Stimulated activated naive CD8-positive, alpha-beta T cell treated with anti-CD3 and anti-CD28 coated beads, Interleukin-15, amount 100 ng/mL, for 72 hours (primary cell): ENCODE data around the gene KIAA1143.

Experiments used
- ATAC-seq: fragments of 150-1000 bp; cut with Tn5 transposase; 2 replicates; pipeline ENCODE4 v1.10.0; 2021; ENCODE audit warnings: mild to moderate bottlenecking, moderate library complexity
- DNase-seq, 2 donors: peaks; one replicate each; pipeline ENCODE4 v3.0.0; 2021 to 2022
- H3K27ac Mint-ChIP-seq, 2 donors: one replicate each; pipeline ENCODE4 v1.8.0; 2022; ENCODE audit warnings: mild to moderate bottlenecking in 2 of 2, mixed read lengths in 2 of 2, moderate library complexity in 2 of 2
- H3K27me3 Mint-ChIP-seq: one replicate; pipeline ENCODE4 v1.8.0; 2022; ENCODE audit warnings: mixed read lengths
- H3K4me1 Mint-ChIP-seq: one replicate; pipeline ENCODE4 v1.8.0; 2022; ENCODE audit warnings: mild to moderate bottlenecking, mixed read lengths
- H3K4me3 Mint-ChIP-seq, 2 donors: one replicate each; pipeline ENCODE4 v1.8.0; 2022; ENCODE audit warnings: mild to moderate bottlenecking in 2 of 2, mixed read lengths in 2 of 2, moderate library complexity in 1 of 2
- H3K9me3 Mint-ChIP-seq, 2 donors: one replicate each; pipeline ENCODE4 v1.8.0; 2022; ENCODE audit warnings: mixed read lengths in 2 of 2

KIAA1143 gene

DNA sequence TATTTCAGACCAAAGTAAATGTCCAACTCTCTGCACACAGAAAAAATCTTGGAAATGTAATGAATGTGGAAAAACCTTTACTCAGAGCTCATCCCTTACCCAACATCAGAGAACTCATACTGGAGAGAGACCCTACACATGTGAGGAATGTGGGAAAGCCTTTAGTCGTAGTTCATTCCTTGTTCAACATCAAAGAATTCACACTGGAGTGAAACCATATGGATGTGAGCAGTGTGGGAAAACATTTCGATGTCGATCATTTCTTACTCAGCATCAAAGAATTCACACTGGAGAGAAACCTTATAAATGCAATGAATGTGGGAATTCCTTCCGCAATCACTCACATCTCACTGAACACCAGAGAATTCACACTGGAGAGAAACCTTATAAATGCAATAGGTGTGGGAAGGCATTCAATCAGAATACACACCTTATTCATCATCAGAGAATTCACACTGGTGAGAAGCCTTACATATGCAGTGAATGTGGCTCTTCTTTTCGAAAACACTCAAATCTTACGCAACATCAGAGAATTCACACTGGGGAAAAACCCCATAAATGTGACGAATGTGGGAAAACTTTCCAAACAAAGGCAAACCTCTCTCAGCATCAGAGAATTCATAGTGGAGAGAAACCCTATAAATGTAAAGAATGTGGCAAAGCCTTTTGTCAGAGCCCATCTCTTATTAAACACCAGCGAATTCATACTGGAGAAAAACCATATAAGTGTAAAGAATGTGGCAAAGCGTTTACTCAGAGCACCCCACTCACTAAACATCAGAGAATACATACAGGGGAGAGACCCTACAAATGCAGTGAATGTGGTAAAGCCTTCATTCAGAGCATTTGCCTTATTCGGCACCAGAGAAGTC is 40.0 kb downstream of the KIAA1143 start:
- Mint-ChIP-seq H3K4me3 (no peak overlapping the region), H3K27ac (no peak overlapping the region), H3K27me3 (no peaks in the 10 kb centered on the region), H3K4me1 (no peaks in the 10 kb centered on the region), H3K9me3 (peaks cover 52 to 75% of the 10 kb centered on the region in 2 donors)
- ATAC-seq (no peak), DNase-seq (no peak)

DNA sequence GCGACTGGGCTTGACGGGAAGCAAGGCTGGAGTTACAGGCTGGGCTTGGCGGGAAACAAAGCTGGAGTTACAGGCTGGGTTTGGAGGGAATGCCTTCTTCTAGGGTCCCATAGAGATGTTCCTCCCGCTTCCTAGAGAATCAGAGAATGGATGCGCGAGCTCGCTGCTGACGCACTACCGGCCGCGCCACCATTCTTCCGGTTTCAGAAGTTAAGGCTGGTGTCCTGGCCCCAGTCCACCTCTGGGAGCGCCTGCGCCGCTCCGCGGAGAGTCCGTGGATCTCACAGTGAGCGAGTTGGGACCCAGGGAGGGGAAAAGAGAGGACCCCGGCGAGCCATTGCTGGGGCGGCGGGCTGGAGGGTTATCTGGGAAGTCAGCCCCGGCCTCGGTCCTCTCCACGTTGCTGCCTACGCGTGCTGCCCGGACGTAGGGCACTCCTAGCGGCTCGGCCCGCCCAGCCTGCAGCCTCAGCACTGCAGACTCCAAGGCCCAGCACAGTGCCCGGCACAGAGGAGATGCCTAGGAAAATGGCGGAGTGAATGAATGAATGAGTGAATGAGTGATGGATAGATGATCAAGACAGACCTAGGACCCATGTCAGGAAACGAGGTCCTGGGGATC is 48.9 kb downstream of the KIAA1143 start, which contains the start of gene ZNF502:
ZNF502 (plus strand) TSS at position 206 of the 621 bp plus-strand sequence. CDS start 7,602 bp downstream, outside the sequence.
- H3K4me3 Mint-ChIP-seq: peak within 1 kb of the TSS; percentile 90 to 96
- ATAC-seq: peak; percentile 97
- peaks cover 35 to 47% of the 10 kb centered on the region in 2 donors for H3K9me3 Mint-ChIP-seq

More for the DNA sequence above, 48.9 kb downstream of the KIAA1143 start, which contains the start of gene ZNF502:
- H3K27ac Mint-ChIP-seq: peak within 1 kb of the TSS; percentile 70 to 93
- peaks cover 22% of the 10 kb centered on the region for H3K4me1 Mint-ChIP-seq
- peak; percentile 62 to 74 for DNase-seq
- H3K27me3 Mint-ChIP-seq: peaks cover 16% of the 10 kb centered on the region
